HG02943 (cell line): ENCODE data around the gene MEGF11.

Experiments
- ATAC-seq: cut with Tn5 transposase; IDR thresholded peaks from one replicate; pipeline ENCODE4 v1.9.1; 2021; ENCODE audit warnings: mild to moderate bottlenecking, low read depth, moderate library complexity; ENCODE audit not compliant: unreplicated experiment

The MEGF11 gene

GRCh38 chr15:66075947-66076346 lies 177.6 kb downstream of the MEGF11 start:
- ATAC-seq, result no peak

DNA sequence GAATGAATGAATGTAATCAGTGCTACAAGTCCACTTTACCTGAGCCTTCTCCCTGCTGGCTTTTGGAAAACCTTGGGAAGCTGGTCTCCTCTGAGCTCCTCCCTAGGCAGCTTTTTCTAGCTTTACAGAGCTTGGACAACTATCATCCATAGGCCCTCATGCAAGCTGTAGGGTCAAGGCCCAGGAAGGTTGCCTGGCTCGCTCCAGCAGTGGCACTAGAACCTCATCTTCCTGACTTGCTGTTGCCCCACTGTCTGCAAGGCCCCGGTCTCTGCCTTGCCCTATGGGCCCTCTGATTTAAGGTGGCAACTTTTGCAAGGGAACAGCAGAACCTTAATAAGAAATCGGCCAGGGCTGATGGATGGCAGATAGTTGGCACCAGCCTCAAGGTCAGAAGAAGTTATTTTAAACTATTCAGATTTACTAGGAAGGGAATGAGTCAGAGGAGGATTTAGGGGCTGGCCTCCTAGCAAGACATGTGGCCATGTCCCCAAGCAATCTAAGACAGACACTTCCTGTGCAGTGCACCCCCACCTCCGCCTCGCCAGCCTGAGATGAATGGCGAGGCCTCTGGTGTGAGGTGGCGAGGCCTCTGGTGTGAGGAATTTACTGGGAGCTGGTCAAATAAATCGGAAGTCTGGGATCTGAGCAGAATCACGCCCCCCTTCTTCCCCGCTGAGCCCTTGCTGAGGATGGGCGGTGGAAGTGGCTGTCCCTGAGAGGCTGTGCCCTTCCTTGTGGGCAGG lies 180.8 kb downstream of the MEGF11 start:
- no peak for ATAC-seq

- no peak for ATAC-seq
Observed at GRCh38 chr15:66071921-66072295, 181.6 kb downstream of the MEGF11 start.

DNA sequence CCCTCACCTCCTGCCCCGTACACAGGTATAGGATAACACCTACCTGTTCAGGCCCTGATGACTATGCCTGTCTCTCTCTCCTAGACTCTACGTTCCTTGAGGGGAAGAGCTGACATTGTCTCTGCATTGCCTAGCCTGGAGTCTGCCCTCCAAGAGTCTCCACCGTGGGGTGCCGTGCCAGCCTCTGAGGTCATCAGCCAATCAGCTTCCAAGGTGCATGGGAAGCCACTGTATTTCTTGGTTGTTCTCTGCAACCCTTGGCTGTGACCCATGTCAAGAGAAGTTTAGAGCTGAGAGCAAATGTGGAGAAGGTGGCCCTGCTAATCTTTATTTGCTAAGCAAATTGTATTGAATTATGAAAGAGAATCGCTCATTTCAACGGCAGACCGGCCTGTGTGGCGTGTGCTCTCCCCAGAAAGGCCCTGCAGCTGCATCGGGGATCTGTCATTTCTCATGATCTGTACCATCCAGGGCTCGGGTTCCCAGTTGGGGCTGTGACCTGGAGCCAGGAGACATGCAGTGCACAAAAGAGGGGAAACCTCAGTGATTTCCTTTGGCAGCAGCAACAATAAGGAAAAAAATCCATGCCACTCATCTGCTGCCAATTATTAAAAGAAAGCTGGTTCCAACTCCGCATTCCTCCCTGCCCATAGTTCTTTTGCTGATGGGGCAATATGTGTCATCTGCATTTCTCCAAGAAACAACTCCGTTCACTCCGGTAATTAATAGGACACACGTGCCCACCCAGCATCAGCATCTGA lies 182.2 kb downstream of the MEGF11 start:
- ATAC-seq, result no peak

- no peak for ATAC-seq
Observed at GRCh38 chr15:66070220-66070934, 183.2 kb downstream of the MEGF11 start.

GRCh38 chr15:66069751-66070150 lies 183.8 kb downstream of the MEGF11 start:
- no peak for ATAC-seq

DNA sequence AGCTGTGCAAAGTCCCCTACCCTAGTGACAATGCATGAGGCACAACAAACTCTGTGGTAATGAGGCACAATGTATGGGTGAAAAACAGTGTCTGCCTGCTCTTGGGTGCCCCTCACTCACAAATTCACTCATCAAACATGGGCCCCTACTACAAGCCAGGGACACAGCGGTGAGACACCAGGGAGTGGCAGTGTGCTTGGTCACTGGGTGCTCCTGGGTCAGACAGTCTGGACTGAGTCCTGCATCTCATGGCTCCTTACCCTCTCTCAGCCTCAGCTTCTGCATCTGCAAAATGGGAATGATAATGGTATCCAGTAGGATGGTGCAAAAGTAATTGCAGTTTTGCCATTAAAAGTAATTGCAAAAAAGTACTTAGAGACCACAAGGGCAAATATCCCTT lies 184.7 kb downstream of the MEGF11 start:
- no peak for ATAC-seq

DNA sequence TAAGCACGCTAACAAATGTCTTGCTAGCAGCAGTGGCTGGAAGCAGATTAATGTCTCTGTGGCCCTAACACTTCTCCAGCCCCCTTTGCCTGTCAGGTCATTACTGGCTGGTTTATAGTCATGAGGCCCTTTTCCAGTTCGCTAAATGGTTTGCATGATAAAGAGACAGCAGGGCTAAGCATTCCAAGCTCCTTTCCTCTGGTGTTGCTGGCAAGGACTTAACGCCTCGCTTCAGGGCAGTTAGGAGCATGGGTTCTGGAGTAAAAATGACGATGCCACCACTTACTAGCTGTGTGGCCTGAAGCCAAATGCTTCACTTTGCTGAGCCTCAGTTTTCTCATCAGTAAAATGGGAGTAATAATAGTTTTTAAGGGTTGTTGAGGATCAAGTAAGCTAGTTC lies 185.9 kb downstream of the MEGF11 start:
- no peak for ATAC-seq

DNA sequence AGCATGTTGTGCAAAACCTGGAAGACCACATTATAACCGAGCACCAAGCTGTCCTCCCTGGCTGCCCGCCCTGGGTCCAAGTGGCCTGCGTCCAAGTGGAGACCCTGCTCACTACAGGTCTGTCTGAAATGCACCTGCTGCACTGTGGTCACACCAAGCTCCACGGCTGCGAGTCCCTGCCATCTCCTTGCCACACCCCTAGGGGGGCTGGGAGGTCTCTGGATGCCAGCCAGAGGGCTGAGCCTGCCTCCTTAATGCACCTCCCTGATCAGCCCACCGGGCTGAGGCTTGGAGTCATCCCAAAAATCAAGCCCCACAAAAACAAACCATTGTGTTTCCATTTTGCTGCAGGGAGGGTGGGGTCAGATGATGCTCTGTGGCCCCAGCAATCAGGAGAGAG lies 187.1 kb downstream of the MEGF11 start:
- no peak for ATAC-seq

DNA sequence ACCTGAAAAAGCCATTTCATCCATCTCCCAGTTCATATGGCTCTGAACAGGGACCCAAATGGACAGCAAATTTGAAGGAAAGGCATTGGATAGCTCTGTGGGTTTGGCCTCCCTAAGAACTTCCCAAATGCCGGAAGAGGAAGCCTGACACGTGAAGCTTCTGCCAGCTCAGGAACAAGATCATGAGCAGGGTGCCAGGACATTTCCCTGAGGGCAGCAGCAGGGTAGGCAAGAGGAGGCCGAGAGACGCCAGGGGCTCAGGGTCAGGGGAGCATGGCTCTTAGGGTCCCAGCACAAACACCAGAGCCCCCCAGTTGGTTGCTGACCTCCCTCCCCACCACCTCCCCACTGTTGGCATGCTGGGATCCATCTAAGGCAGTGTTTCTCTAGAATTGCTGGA lies 187.5 kb downstream of the MEGF11 start:
- ATAC-seq, result no peak

- no peak for ATAC-seq
Observed at GRCh38 chr15:66065325-66065724, 188.2 kb downstream of the MEGF11 start.

GRCh38 chr15:66063147-66063546 lies 190.4 kb downstream of the MEGF11 start:
- no peak for ATAC-seq

GRCh38 chr15:66057089-66057488 lies 196.5 kb downstream of the MEGF11 start:
- ATAC-seq, result no peak

DNA sequence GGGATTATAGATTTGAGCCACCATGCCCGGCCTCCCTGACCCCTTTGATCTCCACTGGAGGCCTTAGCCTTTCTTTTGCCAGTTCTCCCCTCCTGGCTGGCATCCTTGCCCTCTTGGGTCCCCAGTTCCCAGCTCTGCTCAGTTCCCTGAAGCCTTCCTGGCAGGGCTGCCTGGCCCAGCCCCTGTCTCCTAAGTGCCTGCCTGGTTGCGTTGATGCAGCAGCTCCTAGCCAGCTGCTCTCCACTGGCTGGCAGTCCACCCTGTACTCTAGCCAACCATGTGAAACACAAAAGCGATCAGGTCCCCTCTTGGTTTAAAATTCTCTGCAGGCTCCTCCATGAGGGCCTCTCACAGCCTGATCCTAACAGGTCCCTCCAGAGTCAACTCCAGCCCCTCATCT lies 199.6 kb downstream of the MEGF11 start:
- ATAC-seq, result no peak

GRCh38 chr15:66051833-66052232 lies 201.7 kb downstream of the MEGF11 start:
- ATAC-seq, result no peak

DNA sequence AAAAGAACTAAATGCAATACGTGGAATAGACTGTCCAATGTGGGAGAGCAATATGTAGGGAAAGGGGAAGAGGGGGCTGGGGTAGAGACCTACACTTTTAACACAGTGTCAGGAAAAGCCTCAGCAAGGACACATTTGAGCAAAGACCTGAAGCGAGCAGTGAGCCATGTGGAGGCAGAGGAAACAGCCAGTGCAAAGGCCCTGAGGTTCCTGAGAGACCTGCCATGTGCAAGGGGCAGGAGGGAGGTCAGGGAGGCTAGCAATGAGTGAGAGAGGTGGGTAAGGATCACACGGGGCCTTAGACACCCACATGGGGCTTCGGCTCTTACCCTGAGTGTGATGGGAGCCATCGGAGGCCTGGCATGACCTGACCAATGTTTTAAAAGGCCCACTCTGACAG lies 203.3 kb downstream of the MEGF11 start:
- no peak for ATAC-seq

DNA sequence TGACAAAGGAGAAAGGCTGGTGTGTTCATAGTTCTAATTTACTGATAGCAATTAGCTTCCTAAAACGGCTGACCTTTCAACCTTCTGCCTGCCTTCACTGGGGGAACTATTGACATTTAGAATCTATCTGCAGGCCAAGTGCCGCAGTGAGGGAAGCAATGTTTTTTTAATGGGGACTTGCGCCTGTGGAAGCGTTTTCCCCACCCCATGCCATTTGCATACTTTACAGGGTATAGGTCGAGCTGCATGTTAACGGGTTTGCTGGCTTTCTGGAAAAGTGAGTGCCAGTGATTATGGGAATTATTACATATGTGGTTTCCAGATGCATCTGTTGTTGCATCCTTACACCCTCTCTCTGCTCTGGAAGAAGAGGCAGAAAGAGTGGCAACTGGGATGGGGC lies 204.2 kb downstream of the MEGF11 start:
- no peak for ATAC-seq

DNA sequence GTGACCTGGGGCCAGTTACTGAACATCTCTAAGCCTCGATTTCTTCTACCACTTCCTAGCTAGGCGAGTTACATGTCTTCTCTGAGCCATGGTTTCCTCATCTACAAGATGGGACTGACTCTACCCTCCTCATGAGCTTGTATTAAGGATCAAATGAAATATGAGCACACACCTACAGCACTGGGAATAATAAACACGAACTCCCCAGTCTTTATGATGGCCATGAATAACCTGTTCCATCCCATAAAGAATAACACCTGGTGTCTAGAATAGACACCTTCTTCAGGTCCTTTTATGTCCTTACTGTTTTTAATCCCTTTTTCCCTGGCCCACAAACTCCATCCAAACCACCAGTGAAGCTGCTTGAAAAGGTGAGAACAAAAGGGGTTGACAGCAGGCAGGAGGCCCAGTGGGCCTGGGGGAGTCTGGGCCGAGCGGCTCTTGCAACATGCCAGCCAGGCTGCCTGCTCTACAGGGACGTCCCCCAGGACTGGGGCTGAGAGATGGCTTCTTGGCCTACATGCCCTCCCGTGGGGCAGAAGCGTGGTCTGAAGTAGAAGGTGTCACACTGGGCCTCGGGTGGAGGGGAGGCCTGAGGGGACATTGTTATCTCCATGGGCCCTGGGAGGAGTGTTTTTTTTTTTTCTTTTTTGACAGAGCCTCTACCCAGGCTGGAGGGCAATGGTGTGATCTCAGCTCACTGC lies 206.1 kb downstream of the MEGF11 start:
- ATAC-seq, result no peak

DNA sequence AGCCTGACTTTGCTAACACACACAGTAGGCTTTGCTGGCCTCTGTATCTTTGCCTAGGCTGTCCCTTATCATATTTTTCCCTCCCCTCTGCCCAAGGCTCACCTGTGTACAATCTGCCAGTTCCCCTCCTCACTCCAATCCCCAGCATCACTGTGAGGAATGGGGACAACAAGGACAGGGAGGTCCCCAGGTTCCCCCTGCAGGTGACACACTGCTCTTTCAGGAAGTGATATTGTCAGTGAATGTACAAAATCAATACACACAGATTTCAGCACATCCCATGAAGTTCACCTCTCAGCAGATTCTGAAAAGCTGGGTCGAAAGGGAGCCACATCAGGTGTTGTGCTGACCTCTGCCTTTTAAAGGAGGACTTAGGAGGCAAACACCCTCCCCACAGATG lies 206.8 kb downstream of the MEGF11 start:
- ATAC-seq, result no peak

DNA sequence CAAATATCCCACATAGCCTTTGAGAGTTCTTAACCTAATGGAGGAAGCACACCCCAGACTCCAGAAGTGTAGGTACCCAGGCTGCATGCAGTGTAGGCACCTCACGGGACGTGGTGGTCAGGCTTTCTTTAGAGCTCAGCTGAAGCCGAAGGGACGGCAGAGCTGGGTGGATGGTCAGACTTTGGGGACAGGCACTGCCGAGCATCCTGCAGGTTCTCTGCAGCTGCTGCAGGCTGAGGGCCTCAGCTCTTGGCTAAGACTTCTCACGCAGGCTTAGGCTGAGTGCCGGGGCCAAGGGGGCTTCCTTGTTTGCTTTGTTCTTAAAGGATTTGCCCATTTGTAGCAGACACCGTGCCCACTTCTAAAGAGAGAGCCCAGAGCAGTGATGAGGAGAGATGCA lies 207.2 kb downstream of the MEGF11 start:
- no peak for ATAC-seq

DNA sequence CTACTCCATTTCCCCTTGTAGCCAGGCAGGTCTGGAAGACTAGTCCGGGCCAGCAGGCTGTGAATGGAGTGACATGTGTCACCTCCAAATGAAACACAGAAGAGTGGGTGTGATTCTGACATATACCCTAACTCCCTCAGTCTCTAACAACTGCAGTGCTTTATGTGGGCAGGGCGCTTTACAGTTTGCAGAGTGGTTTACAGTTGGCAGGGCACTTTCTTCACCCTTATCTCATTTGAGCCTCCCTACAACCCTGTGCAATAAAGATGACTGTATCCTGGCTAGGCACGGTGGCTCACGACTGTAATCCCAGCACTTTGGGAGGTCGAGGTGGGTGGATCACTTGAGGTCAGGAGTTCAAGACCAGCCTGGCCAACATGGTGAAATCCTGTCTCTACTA lies 208.0 kb downstream of the MEGF11 start:
- ATAC-seq, result no peak
